ENCODE measurements around the gene FOXB1. TPM values are rescaled to one million over a fixed set of nuclear protein-coding genes. Genes with fewer than 3 reads are reported as not detected.
A peak's percentile ranks its signal among the peaks of the same experiment; 100 is the strongest.

The FOXB1 gene
- total RNA-seq, 1 donor from 2014 or later: not detected

DNA sequence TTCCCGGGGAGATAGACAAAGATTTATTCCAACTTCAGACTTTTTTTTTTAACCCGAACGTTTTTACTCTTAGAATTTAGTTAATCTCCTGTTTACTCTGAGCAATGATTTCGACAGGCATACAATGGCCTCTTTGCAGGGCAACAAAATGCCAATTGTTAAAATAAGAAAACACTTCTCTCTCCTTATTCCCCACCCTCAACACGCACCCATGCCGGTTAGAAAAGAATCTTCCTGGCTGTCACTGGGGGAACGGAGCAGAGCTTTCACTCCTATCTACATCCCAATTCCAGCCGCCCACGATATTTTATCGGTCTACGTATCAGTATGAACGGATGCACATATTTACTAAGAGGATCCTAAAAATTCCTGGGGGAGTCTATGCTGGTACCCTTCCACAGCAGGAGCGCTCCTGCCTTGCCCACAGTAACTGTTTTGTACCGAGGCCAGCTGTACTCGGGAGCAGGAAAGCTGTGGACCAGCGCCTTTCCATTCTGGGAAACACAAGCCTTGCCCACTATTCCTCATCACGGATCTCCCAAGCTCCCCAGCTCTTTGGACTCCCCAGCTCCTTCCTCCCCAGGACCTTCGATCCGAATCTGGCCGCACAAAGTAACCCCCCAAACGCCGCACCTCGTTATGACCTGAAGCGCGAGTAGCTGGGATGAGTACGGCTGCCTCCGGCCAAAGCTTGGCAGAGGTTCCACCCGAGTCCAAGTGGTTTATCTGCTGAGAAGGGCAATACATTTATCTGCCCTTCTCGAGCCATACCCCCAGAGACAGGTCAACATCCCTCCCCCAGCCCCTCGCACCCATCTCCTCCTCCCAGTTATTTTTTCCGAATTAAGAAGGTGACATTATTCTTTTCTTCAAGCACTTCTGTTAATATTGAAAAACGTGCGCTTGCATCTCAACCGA is 2.2 kb upstream of the FOXB1 start:
- Mint-ChIP-seq H3K27ac (ENCODE audit: unreplicated experiment) (no peak overlapping the region), H3K4me1 (ENCODE audit: unreplicated experiment) (peaks cover 29% of the 10 kb centered on the region), H3K27me3 (ENCODE audit: unreplicated experiment) (peaks cover 94% of the 10 kb centered on the region), H3K9me3 (ENCODE audit: unreplicated experiment) (no peaks in the 10 kb centered on the region), H3K36me3 (ENCODE audit: unreplicated experiment) (peaks cover 2% of the 10 kb centered on the region), H3K4me3 (ENCODE audit: unreplicated experiment) (no peak overlapping the region)
- no peak for DNase-seq (ENCODE audit: extremely low spot score, unreplicated experiment)
- TF ChIP-seq, protein P1, sequence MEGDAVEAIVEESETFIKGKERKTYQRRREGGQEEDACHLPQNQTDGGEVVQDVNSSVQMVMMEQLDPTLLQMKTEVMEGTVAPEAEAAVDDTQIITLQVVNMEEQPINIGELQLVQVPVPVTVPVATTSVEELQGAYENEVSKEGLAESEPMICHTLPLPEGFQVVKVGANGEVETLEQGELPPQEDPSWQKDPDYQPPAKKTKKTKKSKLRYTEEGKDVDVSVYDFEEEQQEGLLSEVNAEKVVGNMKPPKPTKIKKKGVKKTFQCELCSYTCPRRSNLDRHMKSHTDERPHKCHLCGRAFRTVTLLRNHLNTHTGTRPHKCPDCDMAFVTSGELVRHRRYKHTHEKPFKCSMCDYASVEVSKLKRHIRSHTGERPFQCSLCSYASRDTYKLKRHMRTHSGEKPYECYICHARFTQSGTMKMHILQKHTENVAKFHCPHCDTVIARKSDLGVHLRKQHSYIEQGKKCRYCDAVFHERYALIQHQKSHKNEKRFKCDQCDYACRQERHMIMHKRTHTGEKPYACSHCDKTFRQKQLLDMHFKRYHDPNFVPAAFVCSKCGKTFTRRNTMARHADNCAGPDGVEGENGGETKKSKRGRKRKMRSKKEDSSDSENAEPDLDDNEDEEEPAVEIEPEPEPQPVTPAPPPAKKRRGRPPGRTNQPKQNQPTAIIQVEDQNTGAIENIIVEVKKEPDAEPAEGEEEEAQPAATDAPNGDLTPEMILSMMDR (IDR thresholded peaks at IDR 0.05): no peak

DNA sequence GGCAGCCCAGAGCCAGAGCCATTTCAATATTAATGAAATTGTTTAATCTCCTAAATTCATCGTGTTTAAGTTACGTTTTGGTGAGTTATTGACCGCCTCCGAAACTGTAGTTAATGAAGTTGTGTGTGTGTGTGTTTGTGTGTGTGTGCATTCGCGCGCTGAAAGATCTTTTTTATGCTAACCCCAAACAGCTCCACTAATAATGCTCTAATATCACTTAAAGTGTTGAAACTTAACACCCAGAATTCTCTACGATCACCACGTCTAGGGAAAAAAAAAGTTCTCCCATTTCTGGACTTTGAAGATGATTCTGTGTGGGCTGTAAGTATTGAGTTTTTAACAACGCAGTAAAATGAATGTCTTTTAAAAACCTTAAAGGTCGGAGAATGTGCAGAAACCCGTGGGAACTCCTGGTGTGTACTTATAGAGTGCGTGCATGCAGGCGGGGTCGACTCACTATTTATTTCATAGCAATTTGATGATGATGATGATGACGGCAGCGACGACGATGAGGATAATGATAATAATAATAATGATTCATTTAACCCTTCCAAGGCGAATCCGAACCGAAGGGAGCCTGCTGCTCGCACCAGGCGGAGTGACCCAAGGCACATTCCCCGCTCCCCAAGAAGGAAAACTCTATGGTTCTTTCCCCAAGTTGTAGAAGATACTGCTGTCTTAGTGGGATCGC is 1.4 kb upstream of the FOXB1 start:
- no peak for DNase-seq (ENCODE audit: extremely low spot score, unreplicated experiment)
- Mint-ChIP-seq H3K36me3 (ENCODE audit: unreplicated experiment) (peaks cover 2% of the 10 kb centered on the region), H3K27ac (ENCODE audit: unreplicated experiment) (no peak overlapping the region), H3K4me1 (ENCODE audit: unreplicated experiment) (peaks cover 29% of the 10 kb centered on the region), H3K9me3 (ENCODE audit: unreplicated experiment) (no peaks in the 10 kb centered on the region), H3K27me3 (ENCODE audit: unreplicated experiment) (peaks cover 92% of the 10 kb centered on the region), H3K4me3 (ENCODE audit: unreplicated experiment) (no peak overlapping the region)
- TF ChIP-seq, protein P1 (IDR thresholded peaks at IDR 0.05): no peak

DNA sequence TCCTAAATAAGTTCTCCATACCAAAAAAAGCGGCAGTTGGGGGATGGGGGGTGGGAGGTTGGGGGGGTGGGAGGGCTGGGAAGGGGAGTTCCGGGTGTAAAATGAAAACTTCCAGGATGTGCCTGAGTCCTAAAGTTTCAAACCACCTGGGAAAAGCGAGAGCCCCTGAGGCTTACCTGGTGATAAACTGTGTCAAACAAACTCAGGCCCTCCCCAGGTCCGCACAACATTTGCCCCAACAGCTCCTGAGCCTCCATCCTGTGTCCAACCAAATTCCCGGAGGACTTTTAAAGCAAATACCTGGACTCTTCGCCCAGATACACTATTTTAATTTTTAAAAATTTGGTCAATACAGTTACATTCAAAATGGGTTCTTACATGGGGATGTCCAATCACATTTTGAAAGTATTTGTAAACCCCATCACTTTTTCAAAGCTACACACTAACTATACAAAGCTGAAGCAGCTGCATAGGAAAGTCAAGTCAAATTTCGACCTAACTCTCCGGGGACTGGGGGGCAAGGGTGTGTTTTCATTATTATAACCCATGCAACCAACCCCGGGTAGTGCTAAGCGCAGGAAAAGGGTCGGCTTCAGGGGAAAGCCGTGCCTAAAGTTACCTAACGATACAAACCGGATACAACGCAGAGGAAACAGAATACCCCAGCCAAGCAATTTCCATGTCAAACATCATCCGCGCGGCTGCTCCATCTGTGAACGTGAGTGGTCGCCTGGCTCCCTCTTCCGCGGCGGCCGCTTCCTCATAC is 685 bp upstream of the FOXB1 start:
- TF ChIP-seq, protein P1 (IDR thresholded peaks at IDR 0.05): no peak
- no peak overlapping the region for H3K4me3 Mint-ChIP-seq (ENCODE audit: unreplicated experiment)
- peaks cover 92% of the 10 kb centered on the region for H3K27me3 Mint-ChIP-seq (ENCODE audit: unreplicated experiment)
- H3K36me3 Mint-ChIP-seq (ENCODE audit: unreplicated experiment): peaks cover 2% of the 10 kb centered on the region
- H3K9me3 Mint-ChIP-seq (ENCODE audit: unreplicated experiment): no peaks in the 10 kb centered on the region
- H3K27ac Mint-ChIP-seq (ENCODE audit: unreplicated experiment): no peak overlapping the region
- H3K4me1 Mint-ChIP-seq (ENCODE audit: unreplicated experiment): peaks cover 29% of the 10 kb centered on the region
- no peak for DNase-seq (ENCODE audit: extremely low spot score, unreplicated experiment)

DNA sequence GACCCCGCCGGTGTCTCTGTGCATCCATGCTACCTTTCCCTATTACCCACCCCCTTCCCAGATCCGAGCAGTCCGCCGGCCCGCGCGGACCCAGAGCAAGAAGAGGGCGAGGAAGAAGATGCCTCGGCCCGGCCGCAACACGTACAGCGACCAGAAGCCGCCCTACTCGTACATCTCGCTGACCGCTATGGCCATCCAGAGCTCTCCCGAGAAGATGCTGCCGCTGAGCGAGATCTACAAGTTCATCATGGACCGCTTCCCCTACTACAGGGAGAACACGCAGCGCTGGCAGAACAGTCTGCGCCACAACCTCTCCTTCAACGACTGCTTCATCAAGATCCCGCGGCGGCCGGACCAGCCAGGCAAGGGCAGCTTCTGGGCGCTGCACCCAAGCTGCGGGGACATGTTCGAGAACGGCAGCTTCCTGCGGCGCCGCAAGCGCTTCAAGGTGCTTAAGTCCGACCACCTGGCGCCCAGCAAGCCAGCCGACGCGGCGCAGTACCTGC is 788 bp downstream of the FOXB1 start:
- TF ChIP-seq, protein P1 (IDR thresholded peaks at IDR 0.05): no peak
- peaks cover 29% of the 10 kb centered on the region for H3K4me1 Mint-ChIP-seq (ENCODE audit: unreplicated experiment)

More for the DNA sequence above, 788 bp downstream of the FOXB1 start:
- Mint-ChIP-seq H3K36me3 (ENCODE audit: unreplicated experiment) (peaks cover 2% of the 10 kb centered on the region), H3K27me3 (ENCODE audit: unreplicated experiment) (peaks cover 92% of the 10 kb centered on the region), H3K9me3 (ENCODE audit: unreplicated experiment) (no peaks in the 10 kb centered on the region), H3K27ac (ENCODE audit: unreplicated experiment) (no peak overlapping the region), H3K4me3 (ENCODE audit: unreplicated experiment) (peak overlapping the region; percentile 76)
- DNase-seq (ENCODE audit: extremely low spot score, unreplicated experiment): no peak
